Psoas muscle (tissue), 8 donors: ENCODE data around the gene FUZ. TPM values are rescaled to one million over a fixed set of nuclear protein-coding genes. Genes with fewer than 3 reads are reported as not detected.

Experiments
- ATAC-seq, 4 donors: fragments of 200-7000 bp; cut with Tn5 transposase; one replicate each; pipeline ENCODE4 v1.9.1; 2020; ENCODE audit warnings: moderate library complexity in 3 of 4, mild to moderate bottlenecking in 2 of 4
- DNase-seq, 2 donors: peaks; one replicate each; pipeline ENCODE4 v3.0.0-alpha.2; 2020
- H3K27ac ChIP-seq: fragments of 200-600 bp; one replicate; pipeline ENCODE4 v1.8.0; 2022
- H3K27me3 ChIP-seq, 3 donors: fragments of 200-600 bp in 1 of 3; one replicate each; pipeline versions ENCODE4 v1.6.1 to v1.8.0; 2013 to 2022; ENCODE audit warnings: low read length in 2 of 3, mild to moderate bottlenecking in 2 of 3, moderate library complexity in 1 of 3; ENCODE audit not compliant: insufficient read depth in 3 of 3
- H3K36me3 ChIP-seq, 2 donors: fragments of 200-600 bp in 1 of 2; one replicate each; pipeline versions ENCODE4 v1.6.1 to v1.8.0; 2013 to 2022; ENCODE audit warnings: low read depth in 1 of 2, mild to moderate bottlenecking in 1 of 2, moderate library complexity in 1 of 2; ENCODE audit not compliant: insufficient read depth in 1 of 2
- H3K4me1 ChIP-seq: fragments of 200-600 bp; one replicate; pipeline ENCODE4 v1.8.0; 2022
- H3K4me3 ChIP-seq: fragments of 200-600 bp; one replicate; pipeline ENCODE4 v1.8.0; 2022; ENCODE audit warnings: mild to moderate bottlenecking
- H3K9me3 ChIP-seq: fragments of 200-600 bp; one replicate; pipeline ENCODE4 v1.8.0; 2022
- CTCF ChIP-seq: fragments of 200-600 bp; IDR thresholded peaks from one replicate; pipeline ENCODE4 v1.8.0; 2022; ENCODE audit warnings: antibody characterized with exemption
- WGBS, 3 donors: extraction: QIAGEN DNeasy Blood & Tissue Kit; methylation state at CpG; one replicate each; pipeline versions ENCODE4 v1.1.6 to v1.1.7; 2013; 5-methylcytosine and 5-hydroxymethylcytosine counted together
- intact Hi-C, 2 donors: fragments of 100-400 bp; cut with DNase I; formaldehyde crosslinking; loops; one replicate each; pipeline versions ENCODE4 v1.11.0 to v1.14.2; 2022
- polyA plus RNA-seq, 3 donors: library from polyadenylated mRNA; stranded (reverse); fragments of 200-250 nt; gene quantifications; one replicate each; pipeline ENCODE4 v1.2.3, GENCODE V29; 2013
- total RNA-seq, 4 donors: library from RNA; stranded (reverse); fragmentation: NEBNext Ultra II Directional in 2 of 4; extraction: Animal tissue kit (Norgen Biotek cat#: 25700) in 2 of 4; gene quantifications; one replicate each; pipeline versions ENCODE4 v1.2.1 to v1.2.4, GENCODE V29; 2021 to 2023
- donor health status: healthy with polysubstance abuse.
- donor health status: DM: no; HTN: no; CAD: no; lungs with moderate emphysema.
- donor health status: Bipolar disorder and iron deficiency.
- donor health status: healthy.
- donor health status: DM: yes; HTN: yes; CAD: no.
- donor health status: DM: no; HTN: no; CAD: no.
- donor health status: DM: no; HTN: no; CAD: no.
- donor health status: DM: yes; HTN: yes; CAD: no.

The FUZ gene
- total and polyA plus RNA-seq, 7 donors = 15.9 to 38.8 (median 25.5) TPM

- peaks cover 16% of the 10 kb centered on the region for H3K4me1 ChIP-seq
- no peak overlapping the region for H3K27ac ChIP-seq
- H3K4me3 ChIP-seq = peak overlapping the region; percentile 82
- H3K9me3 ChIP-seq = no peaks in the 10 kb centered on the region
- no peaks in the 10 kb centered on the region for H3K27me3 ChIP-seq
- H3K36me3 ChIP-seq = no peaks in the 10 kb centered on the region
- WGBS, 3 donors = 44 to 52% (median 45%) methylated on average over 12 of the region's 12 CpGs
- TF ChIP-seq CTCF = no peak
- intact Hi-C loops = loop anchor here (5.0 kb wide), 2 partner anchors 34 to 39 kb away; no protein-coding TSS in a partner anchor
- ATAC-seq = no peak
- no peak for DNase-seq
Observed at GRCh38 chr19:49767967-49768581, 45.0 kb downstream of the FUZ start.

GRCh38 chr19:49767381-49767780 is 45.7 kb downstream of the FUZ start:
- TF ChIP-seq CTCF = no peak
- no peaks in the 10 kb centered on the region for H3K36me3 ChIP-seq
- DNase-seq (no peak), ATAC-seq (no peak)
- H3K9me3 ChIP-seq = no peaks in the 10 kb centered on the region
- WGBS, 3 donors = 1% methylated on average over 9 of the region's 9 CpGs
- peak overlapping the region; percentile 81 for H3K27ac ChIP-seq
- peak overlapping the region; percentile 82 for H3K4me3 ChIP-seq
- H3K4me1 ChIP-seq = peaks cover 16% of the 10 kb centered on the region
- H3K27me3 ChIP-seq = no peaks in the 10 kb centered on the region
- intact Hi-C loops = loop anchor here (5.0 kb wide), 2 partner anchors 35 to 40 kb away; no protein-coding TSS in a partner anchor

- Histone ChIP-seq H3K4me1 (peaks cover 16% of the 10 kb centered on the region), H3K9me3 (no peaks in the 10 kb centered on the region), H3K4me3 (peak within 1 kb of the TSS; percentile 82), H3K27me3 (no peaks in the 10 kb centered on the region), H3K36me3 (no peaks in the 10 kb centered on the region), H3K27ac (peak within 1 kb of the TSS; percentile 88)
- ATAC-seq (peak in 2 of 4 donors; percentile 2 to 10), DNase-seq (no peak)
- WGBS, 3 donors = 1 to 2% (median 1%) methylated on average over 28 to 38 of the region's 38 CpGs
- intact Hi-C loops = loop anchor here (5.0 kb wide), 2 partner anchors 35 to 40 kb away; no protein-coding TSS in a partner anchor
- TF ChIP-seq CTCF = no peak
Observed at GRCh38 chr19:49766930-49767299, 46.2 kb downstream of the FUZ start, which contains the start of gene AP2A1. TSS of gene AP2A1 (plus strand) at chr19:49767001. CDS start at chr19:49767134, 133 bp downstream.

- WGBS, 3 donors = 1 to 2% (median 2%) methylated on average over 44 to 53 of the region's 53 CpGs
- intact Hi-C loops = loop anchor here (5.0 kb wide), 2 partner anchors 36 to 41 kb away; no protein-coding TSS in a partner anchor
- Histone ChIP-seq H3K27ac (peak overlapping the region; percentile 88), H3K36me3 (no peaks in the 10 kb centered on the region), H3K4me3 (peak overlapping the region; percentile 82), H3K9me3 (no peaks in the 10 kb centered on the region), H3K27me3 (no peaks in the 10 kb centered on the region), H3K4me1 (peaks cover 16% of the 10 kb centered on the region)
- DNase-seq = peak; percentile 100
- TF ChIP-seq CTCF = no peak
- peak; percentile 90 to 94 (median 92) for ATAC-seq
Observed at GRCh38 chr19:49766007-49766929, 46.8 kb downstream of the FUZ start.
